Measurements from ENCODE around the gene VPS50. TPM values are rescaled to one million over a fixed set of nuclear protein-coding genes. Genes with fewer than 3 reads are reported as not detected.

VPS50 gene
- total RNA-seq, result 14.6 and 16.2 TPM in 2 replicates

GRCh38 chr7:93231799-93232672, at the start of gene VPS50:
Gene VPS50, plus strand, starts transcription at chr7:93232366. Its CDS starts 102 bp downstream, at chr7:93232468.
- peak within 1 kb of the TSS; percentile 73 for H3K4me3 ChIP-seq (ENCODE audit: low read depth, low read length)
- DNase-seq (ENCODE audit: low read depth), result peak; percentile 66
- TF ChIP-seq CTCF (conservative IDR thresholded peaks at IDR 0.05; ENCODE audit: low read depth, low read length), result no peak

- TF ChIP-seq CTCF (conservative IDR thresholded peaks at IDR 0.05; ENCODE audit: low read depth, low read length), result no peak
- no peak overlapping the region for H3K4me3 ChIP-seq (ENCODE audit: low read depth, low read length)
- no peak for DNase-seq (ENCODE audit: low read depth)
These were observed 46.7 kb upstream of the VPS50 start for GRCh38 chr7:93185303-93186027.

GRCh38 chr7:93188870-93189634, 43.1 kb upstream of the VPS50 start:
- no peak for DNase-seq (ENCODE audit: low read depth)
- no peak overlapping the region for H3K4me3 ChIP-seq (ENCODE audit: low read depth, low read length)
- TF ChIP-seq CTCF (conservative IDR thresholded peaks at IDR 0.05; ENCODE audit: low read depth, low read length), result no peak

GRCh38 chr7:93194386-93194785, 37.8 kb upstream of the VPS50 start:
- TF ChIP-seq CTCF (conservative IDR thresholded peaks at IDR 0.05; ENCODE audit: low read depth, low read length), result no peak
- peak; percentile 2 for DNase-seq (ENCODE audit: low read depth)
- no peak overlapping the region for H3K4me3 ChIP-seq (ENCODE audit: low read depth, low read length)

- no peak for TF ChIP-seq CTCF (conservative IDR thresholded peaks at IDR 0.05; ENCODE audit: low read depth, low read length)
- H3K4me3 ChIP-seq (ENCODE audit: low read depth, low read length), result no peak overlapping the region
- DNase-seq (ENCODE audit: low read depth), result no peak
These were observed 35.8 kb upstream of the VPS50 start for GRCh38 chr7:93196336-93196735.

GRCh38 chr7:93198472-93198871, 33.7 kb upstream of the VPS50 start:
- no peak overlapping the region for H3K4me3 ChIP-seq (ENCODE audit: low read depth, low read length)
- no peak for TF ChIP-seq CTCF (conservative IDR thresholded peaks at IDR 0.05; ENCODE audit: low read depth, low read length)
- no peak for DNase-seq (ENCODE audit: low read depth)

Measured in epithelial cell of proximal tubule (primary cell).